Breast epithelium (tissue), 3 donors: ENCODE measurements around the gene DCTPP1.

Experiments used
- CTCF ChIP-seq, 3 donors: fragments of 450-650 bp; IDR thresholded peaks; one replicate each; pipeline ENCODE4 v1.5.1; 2016 to 2017; ENCODE audit warnings: antibody characterized with exemption in 3 of 3, mild to moderate bottlenecking in 3 of 3, moderate library complexity in 3 of 3
- POLR2A ChIP-seq: fragments of 450-650 bp; IDR thresholded peaks from one replicate; pipeline ENCODE4 v1.6.1; 2016; ENCODE audit warnings: antibody characterized with exemption, mild to moderate bottlenecking, moderate library complexity
- POLR2AphosphoS5 ChIP-seq, 3 donors: sonication (generic); formaldehyde crosslinking; IDR thresholded peaks; one replicate each; pipeline ENCODE4 v1.6.1; 2017; ENCODE audit warnings: antibody characterized with exemption in 3 of 3

- no peak for TF ChIP-seq CTCF (IDR thresholded peaks at IDR 0.05)
- no peak for TF ChIP-seq POLR2A
- TF ChIP-seq POLR2AphosphoS5 (IDR thresholded peaks at IDR 0.05): no peak
Observed at GRCh38 chr16:30439720-30440348, 10.0 kb upstream of the DCTPP1 start.
